Mesendoderm (in vitro differentiated cells): Measurements from ENCODE around the gene FRAS1.

Source experiments
- DNase-seq: peaks from one replicate; pipeline ENCODE4 v3.0.0; 2013
- H2AK5ac ChIP-seq: 2 replicates; pipeline ENCODE4 v1.6.1; 2013; ENCODE audit warnings: low read length, inconsistent platforms
- H2BK120ac ChIP-seq: 2 replicates; pipeline ENCODE4 v1.6.1; 2013; ENCODE audit warnings: low read depth, mild to moderate bottlenecking, low read length, moderate library complexity, mixed read lengths
- H2BK15ac ChIP-seq: replicated peaks from 2 replicates; pipeline ENCODE4 v1.6.1; 2013; ENCODE audit warnings: low read depth, mild to moderate bottlenecking, moderate library complexity
- H2BK5ac ChIP-seq: 2 replicates; pipeline ENCODE4 v1.6.1; 2013; ENCODE audit warnings: low read length, inconsistent platforms
- H3K18ac ChIP-seq: 2 replicates; pipeline ENCODE4 v1.6.1; 2013; ENCODE audit warnings: mild to moderate bottlenecking, low read length, mixed read lengths
- H3K23ac ChIP-seq: one replicate; pipeline ENCODE4 v1.6.1; 2013; ENCODE audit warnings: low read length
- H3K27ac ChIP-seq: 2 replicates; pipeline ENCODE4 v1.5.1; 2013; ENCODE audit warnings: low read depth, mild to moderate bottlenecking, inconsistent platforms, low read length, moderate library complexity
- H3K27me3 ChIP-seq: 2 replicates; pipeline ENCODE4 v1.6.1; 2013; ENCODE audit warnings: low read length, control low read depth, mild to moderate bottlenecking, inconsistent platforms; ENCODE audit not compliant: insufficient read depth, poor library complexity
- H3K36me3 ChIP-seq: 2 replicates; pipeline ENCODE4 v1.6.1; 2013; ENCODE audit warnings: low read length, inconsistent platforms; ENCODE audit not compliant: control insufficient read depth, insufficient read depth
- H3K4ac ChIP-seq: one replicate; pipeline ENCODE4 v1.6.1; 2013; ENCODE audit warnings: low read depth, mild to moderate bottlenecking, low read length, moderate library complexity
- H3K4me1 ChIP-seq: 2 replicates; pipeline ENCODE4 v1.6.1; 2013; ENCODE audit warnings: low read depth, low read length, inconsistent platforms; ENCODE audit not compliant: control insufficient read depth
- H3K4me2 ChIP-seq: 2 replicates; pipeline ENCODE4 v1.6.1; 2013; ENCODE audit warnings: low read length
- H3K4me3 ChIP-seq: 2 replicates; pipeline ENCODE4 v1.5.1; 2013; ENCODE audit warnings: mild to moderate bottlenecking, low read length
- H3K56ac ChIP-seq: one replicate; pipeline ENCODE4 v1.6.1; 2013; ENCODE audit warnings: low read length
- H3K79me1 ChIP-seq: 2 replicates; pipeline ENCODE4 v1.6.1; 2013; ENCODE audit warnings: low read length, inconsistent platforms
- H3K79me2 ChIP-seq: 2 replicates; pipeline ENCODE4 v1.6.1; 2013; ENCODE audit warnings: mild to moderate bottlenecking, low read length; ENCODE audit not compliant: control insufficient read depth, insufficient read depth
- H3K9ac ChIP-seq: 2 replicates; pipeline ENCODE4 v1.6.1; 2013; ENCODE audit warnings: low read length, inconsistent platforms
- H4K5ac ChIP-seq: one replicate; pipeline ENCODE4 v1.6.1; 2013; ENCODE audit warnings: low read length
- H4K8ac ChIP-seq: one replicate; pipeline ENCODE4 v1.6.1; 2013; ENCODE audit warnings: low read depth, mild to moderate bottlenecking, control low read depth, low read length, moderate library complexity
- WGBS: extraction: QIAGEN DNeasy Blood & Tissue Kit; methylation state at CpG from one replicate; pipeline ENCODE4 v1.1.7; 2013; ENCODE audit warnings: low lambda C conversion rate, missing lambda C conversion rate; ENCODE audit not compliant: insufficient coverage; ENCODE audit errors: extremely low coverage; 5-methylcytosine and 5-hydroxymethylcytosine counted together

The FRAS1 gene

DNA sequence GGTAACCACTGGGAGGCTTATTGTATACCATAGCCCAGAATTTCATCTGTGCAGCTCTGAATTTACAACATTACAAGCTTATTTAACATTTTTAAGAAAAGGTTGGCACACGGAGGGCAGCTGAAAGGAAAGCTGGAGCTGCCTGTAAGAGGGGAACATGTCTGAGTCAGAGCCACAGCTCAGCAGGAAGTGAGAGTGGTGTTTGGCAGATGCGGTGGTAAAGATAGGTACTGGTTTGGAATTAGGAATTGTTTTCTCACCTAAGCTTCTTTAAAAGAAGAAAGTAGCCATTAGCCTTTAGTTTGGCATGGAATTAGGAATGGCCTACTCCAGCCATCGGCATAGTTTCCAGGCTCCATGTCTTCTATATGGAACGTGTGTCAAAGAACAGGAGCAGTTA, 321.9 kb downstream of the FRAS1 start:
- no peak overlapping the region for H2AK5ac ChIP-seq
- no peak overlapping the region for H4K5ac ChIP-seq
- H3K23ac ChIP-seq: no peak overlapping the region
- H4K8ac ChIP-seq: no peak overlapping the region
- H3K9ac ChIP-seq: no peak overlapping the region
- H3K56ac ChIP-seq: no peak overlapping the region
- no peak overlapping the region for H3K27ac ChIP-seq
- H3K36me3 ChIP-seq: peaks cover 4% of the 10 kb centered on the region
- no peak overlapping the region for H2BK15ac ChIP-seq
- no peak overlapping the region for H3K4me2 ChIP-seq
- no peak overlapping the region for H2BK120ac ChIP-seq
- no peak overlapping the region for H3K18ac ChIP-seq
- H3K79me2 ChIP-seq: no peaks in the 10 kb centered on the region
- H3K4me1 ChIP-seq: peaks cover 2% of the 10 kb centered on the region
- no peaks in the 10 kb centered on the region for H3K79me1 ChIP-seq
- no peak overlapping the region for H3K4ac ChIP-seq
- no CpG with 5 or more reads among the region's 4 CpGs for WGBS
- DNase-seq: peak; percentile 16
- no peaks in the 10 kb centered on the region for H3K27me3 ChIP-seq
- H3K4me3 ChIP-seq: no peak overlapping the region
- H2BK5ac ChIP-seq: no peak overlapping the region

- no peak overlapping the region for H2AK5ac ChIP-seq
- peaks cover 4% of the 10 kb centered on the region for H3K36me3 ChIP-seq
- peaks cover 2% of the 10 kb centered on the region for H3K4me1 ChIP-seq
- WGBS: no CpG with 5 or more reads among the region's 4 CpGs
- H3K4me3 ChIP-seq: no peak overlapping the region
- H3K9ac ChIP-seq: no peak overlapping the region
- no peak overlapping the region for H3K23ac ChIP-seq
- no peaks in the 10 kb centered on the region for H3K79me1 ChIP-seq
- no peak overlapping the region for H4K8ac ChIP-seq
- H3K4me2 ChIP-seq: no peak overlapping the region
- H3K27ac ChIP-seq: no peak overlapping the region
- H2BK5ac ChIP-seq: no peak overlapping the region
- no peak overlapping the region for H2BK15ac ChIP-seq
- H3K18ac ChIP-seq: no peak overlapping the region
- no peak for DNase-seq
- H3K4ac ChIP-seq: no peak overlapping the region
- H3K27me3 ChIP-seq: no peaks in the 10 kb centered on the region
- no peak overlapping the region for H3K56ac ChIP-seq
- no peak overlapping the region for H4K5ac ChIP-seq
- no peaks in the 10 kb centered on the region for H3K79me2 ChIP-seq
- no peak overlapping the region for H2BK120ac ChIP-seq
Measured at GRCh38 chr4:78379991-78380729, 323.0 kb downstream of the FRAS1 start.

GRCh38 chr4:78386679-78387078, 329.6 kb downstream of the FRAS1 start:
- H3K23ac ChIP-seq: no peak overlapping the region
- H3K79me1 ChIP-seq: no peaks in the 10 kb centered on the region
- H2BK15ac ChIP-seq: no peak overlapping the region
- H3K56ac ChIP-seq: no peak overlapping the region
- no peak overlapping the region for H2BK5ac ChIP-seq
- no peak overlapping the region for H4K5ac ChIP-seq
- no peak for DNase-seq
- no peak overlapping the region for H3K4me3 ChIP-seq
- no peaks in the 10 kb centered on the region for H3K4me1 ChIP-seq
- H2BK120ac ChIP-seq: no peak overlapping the region
- H3K4me2 ChIP-seq: no peak overlapping the region
- H3K18ac ChIP-seq: no peak overlapping the region
- no peak overlapping the region for H3K9ac ChIP-seq
- H3K79me2 ChIP-seq: no peaks in the 10 kb centered on the region
- no peak overlapping the region for H3K27ac ChIP-seq
- H3K4ac ChIP-seq: no peak overlapping the region
- H4K8ac ChIP-seq: no peak overlapping the region
- no peak overlapping the region for H2AK5ac ChIP-seq
- no peaks in the 10 kb centered on the region for H3K27me3 ChIP-seq
- peaks cover 3% of the 10 kb centered on the region for H3K36me3 ChIP-seq

GRCh38 chr4:78395642-78396041, 338.5 kb downstream of the FRAS1 start:
- no peak overlapping the region for H4K8ac ChIP-seq
- no peaks in the 10 kb centered on the region for H3K36me3 ChIP-seq
- H2BK5ac ChIP-seq: no peak overlapping the region
- no peak overlapping the region for H3K4me2 ChIP-seq
- H3K79me2 ChIP-seq: no peaks in the 10 kb centered on the region
- H3K56ac ChIP-seq: no peak overlapping the region
- no peak overlapping the region for H2AK5ac ChIP-seq
- no CpG with 5 or more reads among the region's 1 CpG for WGBS
- H3K18ac ChIP-seq: no peak overlapping the region
- H3K23ac ChIP-seq: no peak overlapping the region
- H3K4me3 ChIP-seq: no peak overlapping the region
- H3K9ac ChIP-seq: no peak overlapping the region
- H3K4me1 ChIP-seq: no peaks in the 10 kb centered on the region
- no peak overlapping the region for H4K5ac ChIP-seq
- no peaks in the 10 kb centered on the region for H3K27me3 ChIP-seq
- peaks cover 3% of the 10 kb centered on the region for H3K79me1 ChIP-seq
- H2BK120ac ChIP-seq: no peak overlapping the region
- DNase-seq: no peak
- H3K27ac ChIP-seq: no peak overlapping the region
- no peak overlapping the region for H2BK15ac ChIP-seq
- no peak overlapping the region for H3K4ac ChIP-seq

GRCh38 chr4:78396613-78397291, 339.6 kb downstream of the FRAS1 start:
- no peak overlapping the region for H3K4ac ChIP-seq
- no peaks in the 10 kb centered on the region for H3K4me1 ChIP-seq
- H4K5ac ChIP-seq: no peak overlapping the region
- WGBS: no CpG with 5 or more reads among the region's 4 CpGs
- H2BK120ac ChIP-seq: no peak overlapping the region
- peaks cover 2% of the 10 kb centered on the region for H3K36me3 ChIP-seq
- H3K27me3 ChIP-seq: no peaks in the 10 kb centered on the region
- H3K4me3 ChIP-seq: no peak overlapping the region
- no peak for DNase-seq
- H3K9ac ChIP-seq: no peak overlapping the region
- no peak overlapping the region for H4K8ac ChIP-seq
- no peak overlapping the region for H2BK5ac ChIP-seq
- no peak overlapping the region for H3K56ac ChIP-seq
- no peak overlapping the region for H3K18ac ChIP-seq
- no peaks in the 10 kb centered on the region for H3K79me2 ChIP-seq
- no peak overlapping the region for H3K4me2 ChIP-seq
- H3K79me1 ChIP-seq: peaks cover 3% of the 10 kb centered on the region
- no peak overlapping the region for H3K27ac ChIP-seq
- H2BK15ac ChIP-seq: no peak overlapping the region
- H3K23ac ChIP-seq: no peak overlapping the region
- no peak overlapping the region for H2AK5ac ChIP-seq

DNA sequence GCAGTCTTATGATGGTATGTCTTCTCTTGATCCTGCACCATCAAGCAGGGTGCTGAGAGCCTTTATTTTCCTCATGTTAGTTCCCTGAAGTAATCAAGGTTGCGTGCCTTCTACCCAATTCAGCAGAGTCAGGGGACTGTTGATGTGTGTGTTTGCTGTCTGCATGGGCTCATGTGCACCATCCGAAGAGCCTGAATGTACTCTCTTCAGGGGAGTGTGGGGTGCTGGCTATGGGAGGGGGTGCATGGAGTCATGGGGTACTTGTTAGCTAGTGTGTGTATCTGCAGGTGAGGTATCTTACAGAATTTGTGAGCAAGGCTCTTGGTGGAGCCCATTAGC, 340.1 kb downstream of the FRAS1 start:
- no peaks in the 10 kb centered on the region for H3K27me3 ChIP-seq
- H4K8ac ChIP-seq: no peak overlapping the region
- no peaks in the 10 kb centered on the region for H3K4me1 ChIP-seq
- no peak overlapping the region for H4K5ac ChIP-seq
- H2AK5ac ChIP-seq: no peak overlapping the region
- H3K9ac ChIP-seq: no peak overlapping the region
- H2BK5ac ChIP-seq: no peak overlapping the region
- no peaks in the 10 kb centered on the region for H3K79me2 ChIP-seq
- H2BK120ac ChIP-seq: no peak overlapping the region
- H3K27ac ChIP-seq: no peak overlapping the region
- WGBS: no CpG with 5 or more reads among the region's 2 CpGs
- DNase-seq: no peak
- H3K4me3 ChIP-seq: no peak overlapping the region
- no peak overlapping the region for H3K4me2 ChIP-seq
- no peak overlapping the region for H3K56ac ChIP-seq
- H3K4ac ChIP-seq: no peak overlapping the region
- no peak overlapping the region for H3K23ac ChIP-seq
- no peak overlapping the region for H3K18ac ChIP-seq
- H2BK15ac ChIP-seq: no peak overlapping the region
- peaks cover 3% of the 10 kb centered on the region for H3K79me1 ChIP-seq
- peaks cover 2% of the 10 kb centered on the region for H3K36me3 ChIP-seq
